NCI-H526 treated with DMSO at 0.1 percent for 48 hours (cell line): ENCODE data around the gene COL4A1.
"Not testable (repeated sequence)": the region's sequence is repeated elsewhere in the genome, so short reads cannot be mapped to it uniquely, and the experiment has no call there.

Source experiments
- DNase-seq: peaks from one replicate; lab custom pipeline; 2025; lab: John Stamatoyannopoulos, UW

Gene COL4A1

GRCh38 chr13:110131424-110131823, 175.5 kb downstream of the COL4A1 start:
- DNase-seq = no peak

GRCh38 chr13:110130431-110130830, 176.5 kb downstream of the COL4A1 start:
- DNase-seq = no peak

GRCh38 chr13:110129539-110130186, 177.3 kb downstream of the COL4A1 start:
- no peak for DNase-seq

GRCh38 chr13:110129076-110129475, 177.9 kb downstream of the COL4A1 start:
- no peak for DNase-seq

GRCh38 chr13:110128546-110128945, 178.4 kb downstream of the COL4A1 start:
- DNase-seq = no peak

GRCh38 chr13:110127986-110128511, 178.9 kb downstream of the COL4A1 start:
- DNase-seq = no peak

GRCh38 chr13:110126391-110126961, 180.5 kb downstream of the COL4A1 start:
- no peak for DNase-seq

GRCh38 chr13:110125613-110126272, 181.2 kb downstream of the COL4A1 start:
- no peak for DNase-seq

- no peak for DNase-seq
These were observed 181.8 kb downstream of the COL4A1 start for GRCh38 chr13:110125157-110125556.

GRCh38 chr13:110124201-110124940, 182.6 kb downstream of the COL4A1 start:
- no peak for DNase-seq

GRCh38 chr13:110123041-110123809, 183.7 kb downstream of the COL4A1 start:
- no peak for DNase-seq

- DNase-seq = no peak
These were observed 185.4 kb downstream of the COL4A1 start for GRCh38 chr13:110121422-110122083.

GRCh38 chr13:110119935-110120905, 186.7 kb downstream of the COL4A1 start:
- DNase-seq = no peak

- no peak for DNase-seq
These were observed 188.9 kb downstream of the COL4A1 start for GRCh38 chr13:110118106-110118505.

- no peak for DNase-seq
These were observed 190.9 kb downstream of the COL4A1 start for GRCh38 chr13:110116072-110116487.

GRCh38 chr13:110115591-110115990, 191.4 kb downstream of the COL4A1 start:
- no peak for DNase-seq

GRCh38 chr13:110114316-110114715, 192.6 kb downstream of the COL4A1 start:
- DNase-seq = no peak

- DNase-seq = no peak
These were observed 193.6 kb downstream of the COL4A1 start for GRCh38 chr13:110113284-110113764.

- DNase-seq = not testable (repeated sequence)
These were observed 194.6 kb downstream of the COL4A1 start for GRCh38 chr13:110112379-110112778.

GRCh38 chr13:110110783-110111182, 196.2 kb downstream of the COL4A1 start:
- DNase-seq = no peak
